ENCODE results near the gene HEPN1.

DNA sequence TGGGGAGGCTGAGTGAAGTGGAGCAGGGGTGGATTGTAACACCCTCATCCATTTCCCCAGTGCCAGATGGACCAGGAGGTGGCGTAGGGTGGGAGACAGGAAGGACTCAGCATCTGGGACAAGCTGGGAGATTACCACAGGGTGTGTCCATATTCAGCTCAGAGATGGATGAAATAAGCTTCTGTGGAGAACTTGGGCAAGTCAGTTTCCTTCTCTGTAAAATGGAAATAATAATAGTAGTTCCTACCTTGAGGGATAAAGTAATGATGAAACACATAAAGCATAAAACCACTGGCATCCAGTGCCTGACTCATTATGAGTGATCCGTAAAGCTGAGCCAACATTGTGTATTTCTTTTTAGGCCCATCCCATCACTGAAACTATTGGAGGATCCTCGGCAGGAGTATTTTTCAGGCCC is 20.8 kb upstream of the HEPN1 start:
- no peak for TF ChIP-seq GATA3 (IDR thresholded peaks at IDR 0.05; ENCODE audit: low read depth, low read length)
- no peak for TF ChIP-seq GATA2 (IDR thresholded peaks at IDR 0.05; ENCODE audit: low read depth, low read length)

Data from SH-SY5Y (cell line).